Measurements from ENCODE around the gene UBE2L5.

The UBE2L5 gene

DNA sequence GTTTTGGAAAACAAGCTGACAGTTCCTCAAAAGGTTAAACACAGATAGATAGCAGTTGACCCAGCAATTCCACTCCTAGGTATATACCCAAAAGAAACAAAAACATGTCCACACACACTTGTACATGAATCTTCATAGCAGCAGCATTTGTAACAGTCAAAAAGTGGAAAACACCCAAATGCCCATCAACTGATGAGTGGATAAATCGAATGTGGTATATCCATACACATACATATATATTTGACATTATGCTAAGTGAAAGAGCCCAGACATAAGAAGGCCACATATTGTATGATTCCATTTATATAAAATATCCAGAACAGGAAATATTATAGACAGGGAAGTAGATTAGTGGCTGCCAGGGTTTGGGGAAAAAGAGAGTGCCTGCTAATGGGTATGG is 51.4 kb downstream of the UBE2L5 start:
- H3K4me3 ChIP-seq (replicated peaks in 1 of 2; ENCODE audit: low read depth in 2 of 2, low read length in 2 of 2), result no peak overlapping the region
- TF ChIP-seq, protein P1, sequence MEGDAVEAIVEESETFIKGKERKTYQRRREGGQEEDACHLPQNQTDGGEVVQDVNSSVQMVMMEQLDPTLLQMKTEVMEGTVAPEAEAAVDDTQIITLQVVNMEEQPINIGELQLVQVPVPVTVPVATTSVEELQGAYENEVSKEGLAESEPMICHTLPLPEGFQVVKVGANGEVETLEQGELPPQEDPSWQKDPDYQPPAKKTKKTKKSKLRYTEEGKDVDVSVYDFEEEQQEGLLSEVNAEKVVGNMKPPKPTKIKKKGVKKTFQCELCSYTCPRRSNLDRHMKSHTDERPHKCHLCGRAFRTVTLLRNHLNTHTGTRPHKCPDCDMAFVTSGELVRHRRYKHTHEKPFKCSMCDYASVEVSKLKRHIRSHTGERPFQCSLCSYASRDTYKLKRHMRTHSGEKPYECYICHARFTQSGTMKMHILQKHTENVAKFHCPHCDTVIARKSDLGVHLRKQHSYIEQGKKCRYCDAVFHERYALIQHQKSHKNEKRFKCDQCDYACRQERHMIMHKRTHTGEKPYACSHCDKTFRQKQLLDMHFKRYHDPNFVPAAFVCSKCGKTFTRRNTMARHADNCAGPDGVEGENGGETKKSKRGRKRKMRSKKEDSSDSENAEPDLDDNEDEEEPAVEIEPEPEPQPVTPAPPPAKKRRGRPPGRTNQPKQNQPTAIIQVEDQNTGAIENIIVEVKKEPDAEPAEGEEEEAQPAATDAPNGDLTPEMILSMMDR (IDR thresholded peaks at IDR 0.05; ENCODE audit: low read depth, low read length), result no peak
- no peak for DNase-seq (ENCODE audit: low read depth in 2 of 2)

DNA sequence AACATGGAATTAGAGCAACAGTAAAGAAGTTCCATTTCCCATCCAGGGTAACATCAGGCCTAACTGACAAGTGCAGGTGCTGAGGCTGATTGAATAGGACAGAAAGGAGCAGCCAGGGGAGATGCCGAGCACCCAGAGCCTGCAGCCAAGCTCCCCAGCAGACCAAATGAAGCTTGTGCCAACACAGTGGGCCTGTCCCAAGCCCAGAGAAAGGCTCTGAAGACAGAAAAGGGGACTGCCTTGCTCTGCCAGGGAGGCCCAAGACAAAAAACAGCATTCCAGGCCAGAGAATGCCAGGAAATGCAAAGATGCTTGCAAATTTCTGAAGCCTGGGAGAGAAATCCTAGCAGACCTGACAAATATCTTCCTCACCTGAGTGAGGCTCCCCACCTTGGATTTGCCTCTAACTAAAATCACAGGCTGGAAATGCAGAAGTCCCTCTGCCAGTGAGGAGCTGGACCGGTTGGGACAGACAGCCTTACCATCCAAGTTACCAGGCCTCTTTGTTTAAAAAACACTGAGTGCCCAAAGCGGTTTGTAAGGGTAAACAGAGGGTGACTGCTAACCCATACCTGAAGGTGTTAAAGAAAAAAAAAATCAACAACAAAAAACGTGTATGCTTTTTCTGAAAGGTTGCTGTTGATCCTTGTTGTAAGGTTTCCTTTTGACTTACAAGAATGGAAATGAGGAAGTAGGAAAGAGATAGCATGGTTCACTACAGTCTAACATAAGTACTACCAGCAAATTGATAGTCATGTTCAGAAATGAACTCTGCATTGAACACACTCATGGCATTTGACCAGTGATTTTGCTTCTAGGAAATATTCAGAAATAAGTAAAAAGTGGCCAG is 55.3 kb downstream of the UBE2L5 start:
- TF ChIP-seq, protein P1 (IDR thresholded peaks at IDR 0.05; ENCODE audit: low read depth, low read length), result no peak
- DNase-seq (ENCODE audit: low read depth in 2 of 2), result no peak

More for the DNA sequence above, 55.3 kb downstream of the UBE2L5 start:
- H3K4me3 ChIP-seq (replicated peaks in 1 of 2; ENCODE audit: low read depth in 2 of 2, low read length in 2 of 2), result no peak overlapping the region
